Retinal pigment epithelial cell (primary cell): ENCODE data around the gene ECHDC1.
A peak's percentile ranks its signal among the peaks of the same experiment; 100 is the strongest.

Experiments used
- DNase-seq: peaks from one replicate; pipeline ENCODE4 v3.0.0-alpha.2; 2010; ENCODE audit warnings: low read depth
- H3K4me3 ChIP-seq: 2 replicates; pipeline ENCODE4 v1.5.1; 2011; ENCODE audit warnings: mild to moderate bottlenecking, low read length, control low read depth, moderate library complexity
- TF ChIP-seq, protein P1 (sequence below): conservative IDR thresholded peaks from 2 replicates; pipeline ENCODE4 v1.5.1; 2011; ENCODE audit warnings: low read depth, low read length, control low read depth, inconsistent platforms

ECHDC1 gene

DNA sequence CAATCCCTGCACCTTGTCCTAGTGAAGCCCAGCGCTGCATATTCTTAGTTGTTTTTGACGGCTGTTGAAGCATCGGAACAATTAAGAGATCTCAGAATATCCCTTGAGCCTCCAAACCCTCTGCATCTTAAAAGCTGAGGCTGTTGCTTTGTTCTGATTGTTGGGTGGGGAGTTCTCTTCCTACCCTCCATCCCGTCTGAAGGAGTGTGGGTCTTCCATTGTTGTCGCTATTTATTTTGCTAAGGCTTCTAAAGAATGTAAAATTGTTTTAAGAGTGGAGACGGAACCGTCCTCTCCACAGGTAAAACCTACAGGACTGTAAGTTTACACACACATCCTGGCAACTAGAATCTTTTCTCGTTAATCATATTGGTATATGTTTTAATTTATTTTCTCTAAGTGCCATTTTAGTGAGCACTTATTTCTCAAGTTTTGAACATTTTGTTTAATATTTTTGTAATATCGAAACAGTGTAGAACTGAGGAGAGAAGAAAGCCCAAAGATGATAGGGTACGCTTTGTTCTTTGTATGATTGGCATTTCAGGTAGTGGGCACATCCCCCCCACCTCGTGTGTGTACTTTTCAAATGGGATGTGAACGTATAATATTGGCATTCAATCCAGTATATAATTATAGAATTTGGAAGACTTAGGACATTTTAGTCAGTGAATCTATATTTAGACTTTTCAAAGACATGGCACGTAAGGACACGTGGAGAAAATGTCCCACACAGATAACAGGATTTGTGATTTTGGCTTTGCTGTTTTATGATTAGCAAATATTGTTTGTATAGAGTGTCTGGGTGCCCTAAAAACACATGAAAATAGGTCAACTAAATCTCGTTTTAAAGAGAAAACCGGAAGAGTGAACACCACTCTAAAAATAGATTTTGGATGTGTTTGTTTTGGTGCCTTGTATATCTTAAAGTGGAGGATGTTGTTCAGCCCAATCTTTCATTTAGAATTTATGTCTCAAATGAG, 75.5 kb downstream of the ECHDC1 start:
- peak overlapping the region; percentile 93 for H3K4me3 ChIP-seq
- no peak for DNase-seq
- TF ChIP-seq, protein P1, sequence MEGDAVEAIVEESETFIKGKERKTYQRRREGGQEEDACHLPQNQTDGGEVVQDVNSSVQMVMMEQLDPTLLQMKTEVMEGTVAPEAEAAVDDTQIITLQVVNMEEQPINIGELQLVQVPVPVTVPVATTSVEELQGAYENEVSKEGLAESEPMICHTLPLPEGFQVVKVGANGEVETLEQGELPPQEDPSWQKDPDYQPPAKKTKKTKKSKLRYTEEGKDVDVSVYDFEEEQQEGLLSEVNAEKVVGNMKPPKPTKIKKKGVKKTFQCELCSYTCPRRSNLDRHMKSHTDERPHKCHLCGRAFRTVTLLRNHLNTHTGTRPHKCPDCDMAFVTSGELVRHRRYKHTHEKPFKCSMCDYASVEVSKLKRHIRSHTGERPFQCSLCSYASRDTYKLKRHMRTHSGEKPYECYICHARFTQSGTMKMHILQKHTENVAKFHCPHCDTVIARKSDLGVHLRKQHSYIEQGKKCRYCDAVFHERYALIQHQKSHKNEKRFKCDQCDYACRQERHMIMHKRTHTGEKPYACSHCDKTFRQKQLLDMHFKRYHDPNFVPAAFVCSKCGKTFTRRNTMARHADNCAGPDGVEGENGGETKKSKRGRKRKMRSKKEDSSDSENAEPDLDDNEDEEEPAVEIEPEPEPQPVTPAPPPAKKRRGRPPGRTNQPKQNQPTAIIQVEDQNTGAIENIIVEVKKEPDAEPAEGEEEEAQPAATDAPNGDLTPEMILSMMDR, result no peak

DNA sequence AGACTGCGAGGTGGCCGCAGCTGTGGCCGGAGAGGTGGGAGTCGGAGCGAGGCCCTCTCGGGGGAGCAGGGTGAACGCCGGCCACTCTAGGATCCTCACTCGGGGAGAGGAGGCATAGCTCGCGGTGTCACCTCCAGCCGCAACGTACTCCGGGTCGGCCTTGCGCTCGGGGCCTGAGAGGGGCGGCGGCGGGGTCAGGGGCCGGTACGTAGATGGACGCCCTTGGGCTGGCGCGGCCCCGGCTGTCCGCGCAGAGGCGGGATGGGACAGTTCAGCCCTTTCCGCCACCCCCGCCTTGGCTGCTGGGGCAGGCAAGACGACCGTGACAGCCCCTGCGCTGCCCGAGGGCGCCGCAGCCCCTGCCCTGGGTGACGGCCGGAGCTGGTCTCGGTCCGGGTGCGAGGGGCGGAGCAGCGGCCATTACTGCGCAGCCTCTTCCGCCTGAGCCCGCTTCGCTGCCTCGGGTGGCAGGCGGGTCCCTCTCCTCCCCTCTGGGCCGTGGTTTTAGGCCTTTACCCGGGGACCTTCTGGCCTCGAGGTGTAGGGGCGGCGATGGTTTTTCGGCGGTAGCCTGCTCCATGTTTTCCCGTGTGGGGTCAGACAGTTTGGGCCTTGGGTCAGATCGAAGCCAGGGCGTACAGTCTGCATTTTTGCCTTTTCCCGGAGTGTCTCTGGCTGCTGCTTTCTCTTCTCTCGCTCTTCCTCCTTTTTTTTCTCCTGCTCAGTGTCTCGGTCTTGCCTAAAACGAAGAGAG, 76.3 kb downstream of the ECHDC1 start:
- peak overlapping the region; percentile 93 for H3K4me3 ChIP-seq
- TF ChIP-seq, protein P1, result no peak
- DNase-seq, result no peak

DNA sequence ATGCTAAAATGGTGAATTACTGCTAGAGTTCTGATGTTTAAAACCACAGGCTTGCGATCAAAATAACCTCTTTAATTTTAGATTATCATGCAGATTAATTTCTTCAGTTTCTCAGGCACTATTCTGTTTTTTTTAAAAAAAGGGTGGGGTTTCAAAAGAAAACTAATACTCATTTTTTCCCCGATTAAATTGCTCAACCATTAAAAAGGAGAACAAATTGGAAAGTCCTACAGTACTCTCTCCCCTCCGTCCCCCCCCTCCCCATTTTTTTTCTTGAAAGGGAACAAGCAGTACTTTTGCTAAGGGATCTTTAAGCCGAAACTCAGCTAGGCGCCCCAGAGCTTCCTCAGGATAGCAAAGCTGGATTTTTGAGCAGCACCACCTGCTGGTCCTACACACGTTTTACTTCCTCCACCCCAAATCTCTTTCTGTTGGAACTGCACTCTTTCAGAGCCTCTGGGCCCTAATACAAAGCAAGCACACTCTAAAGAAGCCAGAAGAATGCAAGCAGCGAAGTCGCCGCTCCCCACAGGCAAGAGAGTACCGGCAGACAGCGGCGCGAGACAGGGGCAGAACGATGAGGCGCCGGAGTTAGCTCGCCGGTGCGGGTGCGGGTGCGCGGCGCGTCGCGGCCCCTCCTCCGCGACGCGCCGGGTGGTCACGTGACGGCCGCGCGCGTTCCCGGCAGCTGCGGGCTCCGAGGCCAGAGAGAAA, 77.1 kb downstream of the ECHDC1 start, which contains the start of gene RNF146:
Gene RNF146 (plus strand): TSS at position 687 of the 714 bp plus-strand sequence. CDS start 13,475 bp downstream, outside the sequence.
- peak; percentile 55 for DNase-seq
- peak within 1 kb of the TSS; percentile 93 for H3K4me3 ChIP-seq
- TF ChIP-seq, protein P1, result peak; percentile 83

DNA sequence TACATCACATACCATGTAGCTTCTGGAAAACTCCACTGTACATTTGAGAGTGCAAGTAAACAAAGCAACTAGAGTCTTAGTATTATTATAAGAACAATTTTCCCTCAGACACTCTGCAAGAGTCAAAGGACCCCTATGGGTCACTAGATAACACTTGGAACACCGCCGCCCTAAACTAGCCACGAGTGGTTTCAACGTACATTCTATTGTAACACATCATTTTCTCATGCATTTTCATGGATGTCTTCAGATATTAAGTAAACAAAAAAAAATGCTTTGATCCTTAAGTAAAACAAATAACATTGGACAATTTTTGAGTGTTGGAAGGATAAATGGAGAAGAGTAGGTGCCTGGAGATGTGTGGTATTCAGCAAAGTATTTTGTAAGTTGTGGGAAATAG, 79.9 kb downstream of the ECHDC1 start:
- TF ChIP-seq, protein P1, result no peak
- no peak overlapping the region for H3K4me3 ChIP-seq
- DNase-seq, result no peak

DNA sequence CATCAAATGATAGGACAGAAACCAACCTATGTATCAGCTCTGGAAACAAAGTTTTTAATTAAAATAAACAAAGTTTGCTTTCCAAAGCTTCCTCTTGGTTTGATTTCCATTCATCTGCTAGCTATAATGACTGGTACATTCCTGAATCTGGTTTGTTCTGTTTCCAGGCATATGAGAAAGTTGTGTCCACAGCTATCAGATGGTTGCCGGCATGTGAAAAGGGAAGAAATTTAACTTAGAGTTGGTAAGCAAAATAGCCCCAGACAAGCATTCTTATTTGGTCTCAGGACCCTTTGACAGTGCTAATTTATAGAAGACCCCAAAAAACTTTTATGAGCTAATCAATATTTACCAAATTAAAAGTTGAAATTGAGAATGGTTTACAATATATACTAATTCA, 80.5 kb downstream of the ECHDC1 start:
- H3K4me3 ChIP-seq, result no peak overlapping the region
- DNase-seq, result no peak
- TF ChIP-seq, protein P1, result no peak

DNA sequence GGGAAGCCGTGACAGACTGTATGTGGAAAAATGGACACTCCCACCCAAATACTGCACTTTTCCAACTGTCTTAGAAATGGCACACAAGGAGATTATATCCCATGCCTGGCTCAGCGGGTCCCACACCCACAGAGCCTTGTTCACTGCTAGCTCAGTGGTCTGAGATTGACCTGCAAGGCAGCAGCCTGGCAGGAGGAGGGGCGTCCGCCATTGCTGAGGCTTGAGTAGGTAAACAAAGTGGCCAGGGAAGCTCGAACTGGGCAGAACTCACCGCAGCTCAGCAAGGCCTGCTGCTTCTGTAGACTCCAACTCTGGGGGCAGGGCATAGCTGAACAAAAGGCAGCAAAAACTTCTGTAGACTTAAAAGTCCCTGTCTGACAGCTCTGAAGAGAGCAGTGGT, 88.1 kb downstream of the ECHDC1 start:
- TF ChIP-seq, protein P1, result no peak
- no peak for DNase-seq
- no peak overlapping the region for H3K4me3 ChIP-seq
